Esophagus muscularis mucosa (tissue), 4 donors: ENCODE measurements around the gene LTBP3. TPM values are rescaled to one million over a fixed set of nuclear protein-coding genes. Genes with fewer than 3 reads are reported as not detected.

Experiments used
- DNase-seq: peaks from one replicate; pipeline ENCODE4 v3.0.0-alpha.2; 2017; ENCODE audit errors: extremely low spot score
- H3K27ac ChIP-seq, 4 donors: fragments of 200-600 bp; sonication (generic); replicated peaks in 1 of 4; 1 replicate in 3 of 4; 2 replicates in 1 of 4; pipeline ENCODE4 v1.5.1; 2016 to 2019; ENCODE audit warnings: mild to moderate bottlenecking in 1 of 4
- H3K27me3 ChIP-seq, 4 donors: fragments of 200-600 bp; sonication (generic); one replicate each; pipeline versions ENCODE4 v1.5.1 to v1.6.0; 2016 to 2019
- H3K36me3 ChIP-seq, 4 donors: fragments of 200-600 bp; sonication (generic); one replicate each; pipeline ENCODE4 v1.5.1; 2016 to 2019
- H3K4me1 ChIP-seq, 4 donors: fragments of 200-600 bp; sonication (generic); one replicate each; pipeline ENCODE4 v1.5.1; 2016 to 2019
- H3K4me3 ChIP-seq, 4 donors: fragments of 200-600 bp; sonication (generic); 1 replicate in 2 of 4; 2 replicates in 2 of 4; pipeline ENCODE4 v1.5.1; 2016 to 2019; ENCODE audit warnings: mild to moderate bottlenecking in 4 of 4, moderate library complexity in 1 of 4
- H3K9me3 ChIP-seq, 4 donors: fragments of 200-600 bp; sonication (generic); 1 replicate in 3 of 4; 2 replicates in 1 of 4; pipeline ENCODE4 v1.5.1; 2016 to 2019
- EP300 ChIP-seq: sonication (generic); formaldehyde crosslinking; IDR thresholded peaks from one replicate; pipeline ENCODE4 v1.6.1; 2017; ENCODE audit warnings: antibody characterized with exemption
- POLR2A ChIP-seq: fragments of 450-650 bp; IDR thresholded peaks from one replicate; pipeline ENCODE4 v1.6.1; 2017; ENCODE audit warnings: antibody characterized with exemption, moderate library complexity, mild to moderate bottlenecking, low read depth
- POLR2AphosphoS5 ChIP-seq, 2 donors: sonication (generic); formaldehyde crosslinking; IDR thresholded peaks; one replicate each; pipeline ENCODE4 v1.6.1; 2017; ENCODE audit warnings: antibody characterized with exemption in 2 of 2
- WGBS: methylation state at CpG from one replicate; pipeline ENCODE4 v1.1.5; 2018; 5-methylcytosine and 5-hydroxymethylcytosine counted together
- intact Hi-C: fragments of 100-400 bp; cut with DNase I; formaldehyde crosslinking; loops from one replicate; pipeline ENCODE4 v1.15.1; 2023
- total RNA-seq, 4 donors: library from RNA; depleted of rRNA; stranded (reverse); fragments of >200 nt; gene quantifications; one replicate each; pipeline versions ENCODE4 v1.1.0 to v1.2.1, GENCODE V29; 2016
- TF ChIP-seq, protein P1 (sequence below), 3 experiments: fragments of 200-600 bp in 2 of 3; fragments of 450-650 bp in 1 of 3; sonication (generic) in 2 of 3; IDR thresholded peaks; one replicate each; pipeline ENCODE4 v1.5.1; 2017 to 2019; ENCODE audit warnings: antibody characterized with exemption in 3 of 3, mild to moderate bottlenecking in 2 of 3, moderate library complexity in 1 of 3

LTBP3 gene
- total RNA-seq, 4 donors from 2014 or later = 107 to 208 (median 137) TPM

DNA sequence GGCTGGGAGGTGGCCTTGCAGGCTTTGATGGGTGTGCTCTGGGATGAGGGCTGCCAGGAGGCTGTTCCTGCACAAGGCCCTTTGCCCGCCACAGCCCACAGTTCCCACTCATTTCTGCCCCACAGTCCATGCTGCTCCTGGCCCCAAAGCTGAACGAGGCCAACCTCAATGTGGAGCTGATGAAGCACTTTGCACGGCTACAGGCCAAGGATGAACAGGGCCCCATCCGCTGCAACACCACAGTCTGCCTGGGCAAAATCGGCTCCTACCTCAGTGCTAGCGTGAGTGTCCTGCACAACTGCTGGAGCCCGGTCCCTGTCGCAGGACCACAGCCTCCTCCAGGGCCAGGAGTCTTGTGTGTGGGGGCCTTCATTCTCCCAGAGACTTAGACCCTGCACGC, 23.1 kb downstream of the LTBP3 start:
- intact Hi-C loops = no loop called here
- TF ChIP-seq POLR2A (no peak), EP300 (no peak), POLR2AphosphoS5 (IDR thresholded peaks at IDR 0.05) (no peak)
- TF ChIP-seq, protein P1, sequence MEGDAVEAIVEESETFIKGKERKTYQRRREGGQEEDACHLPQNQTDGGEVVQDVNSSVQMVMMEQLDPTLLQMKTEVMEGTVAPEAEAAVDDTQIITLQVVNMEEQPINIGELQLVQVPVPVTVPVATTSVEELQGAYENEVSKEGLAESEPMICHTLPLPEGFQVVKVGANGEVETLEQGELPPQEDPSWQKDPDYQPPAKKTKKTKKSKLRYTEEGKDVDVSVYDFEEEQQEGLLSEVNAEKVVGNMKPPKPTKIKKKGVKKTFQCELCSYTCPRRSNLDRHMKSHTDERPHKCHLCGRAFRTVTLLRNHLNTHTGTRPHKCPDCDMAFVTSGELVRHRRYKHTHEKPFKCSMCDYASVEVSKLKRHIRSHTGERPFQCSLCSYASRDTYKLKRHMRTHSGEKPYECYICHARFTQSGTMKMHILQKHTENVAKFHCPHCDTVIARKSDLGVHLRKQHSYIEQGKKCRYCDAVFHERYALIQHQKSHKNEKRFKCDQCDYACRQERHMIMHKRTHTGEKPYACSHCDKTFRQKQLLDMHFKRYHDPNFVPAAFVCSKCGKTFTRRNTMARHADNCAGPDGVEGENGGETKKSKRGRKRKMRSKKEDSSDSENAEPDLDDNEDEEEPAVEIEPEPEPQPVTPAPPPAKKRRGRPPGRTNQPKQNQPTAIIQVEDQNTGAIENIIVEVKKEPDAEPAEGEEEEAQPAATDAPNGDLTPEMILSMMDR (IDR thresholded peaks at IDR 0.05) = no peak
- H3K4me3 ChIP-seq = no peak overlapping the region
- H3K36me3 ChIP-seq = peaks cover 46 to 95% (median 92%) of the 10 kb centered on the region in 4 donors
- no peaks in the 10 kb centered on the region for H3K27me3 ChIP-seq
- no peak overlapping the region for H3K27ac ChIP-seq
- 75% methylated on average over 9 of the region's 9 CpGs for whole genome bisulfite sequencing
- H3K9me3 ChIP-seq = no peaks in the 10 kb centered on the region
- no peak for DNase-seq
- peaks cover 8 to 22% (median 18%) of the 10 kb centered on the region in 4 donors for H3K4me1 ChIP-seq

DNA sequence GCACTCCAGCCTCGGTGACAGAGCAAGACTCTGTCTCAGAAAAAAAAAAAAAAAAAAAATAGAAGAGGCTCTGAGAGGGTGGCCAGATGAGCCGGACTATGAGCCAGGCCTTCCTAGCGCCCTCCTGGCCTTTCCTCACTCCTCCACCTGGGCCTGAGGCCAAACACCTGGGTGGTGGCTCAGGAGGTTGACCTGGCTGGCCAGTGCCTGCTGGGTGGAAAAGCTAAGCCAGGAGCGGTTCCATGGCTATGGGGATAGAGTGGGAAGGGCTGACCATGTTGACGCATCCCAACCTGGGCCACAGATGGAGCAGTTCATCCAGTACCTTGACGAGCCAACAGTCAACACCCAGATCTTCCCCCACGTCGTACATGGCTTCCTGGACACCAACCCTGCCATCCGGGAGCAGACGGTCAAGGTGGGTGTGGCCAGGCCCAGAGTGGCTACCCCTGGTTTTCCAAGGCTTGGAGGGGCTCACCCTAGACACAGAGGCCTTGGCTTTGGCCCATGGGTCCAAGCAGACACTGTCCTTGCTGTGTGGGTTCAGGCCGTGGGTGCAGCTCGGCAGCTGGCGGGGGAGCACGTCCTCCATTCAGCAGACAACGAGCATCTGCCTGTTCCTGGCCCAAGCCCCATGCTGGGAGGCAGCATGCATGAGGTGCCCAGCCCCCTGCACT, 25.6 kb downstream of the LTBP3 start:
- no peaks in the 10 kb centered on the region for H3K27me3 ChIP-seq
- peak overlapping the region in 1 of 4 donors; percentile 25 for H3K27ac ChIP-seq
- H3K9me3 ChIP-seq = no peaks in the 10 kb centered on the region
- H3K4me3 ChIP-seq = no peak overlapping the region
- 74% methylated on average over 10 of the region's 15 CpGs for WGBS
- peaks cover 38 to 100% (median 98%) of the 10 kb centered on the region in 4 donors for H3K36me3 ChIP-seq
- H3K4me1 ChIP-seq = peaks cover 0 to 15% (median 8%) of the 10 kb centered on the region in 4 donors
- TF ChIP-seq POLR2A (no peak), EP300 (no peak), POLR2AphosphoS5 (IDR thresholded peaks at IDR 0.05) (no peak)
- TF ChIP-seq, protein P1 (IDR thresholded peaks at IDR 0.05) = no peak
- intact Hi-C loops = no loop called here
- no peak for DNase-seq

DNA sequence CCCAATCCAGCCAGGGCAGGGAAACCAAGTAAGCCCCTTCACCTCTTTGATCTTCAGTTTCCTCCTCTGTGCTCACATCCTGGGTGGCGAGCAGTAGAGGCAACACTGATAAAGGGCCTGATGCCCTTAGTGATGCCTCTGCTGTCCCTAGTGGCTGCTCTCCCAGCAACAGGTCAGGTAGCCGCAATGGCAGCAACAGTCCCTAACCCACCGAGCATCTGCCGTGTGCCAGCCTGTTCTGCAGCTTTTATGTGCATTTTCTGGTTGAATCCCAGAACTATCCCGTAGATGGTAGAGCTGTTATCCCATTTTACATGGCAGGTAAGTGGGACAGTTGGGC, 28.0 kb downstream of the LTBP3 start:
- no peak overlapping the region for H3K4me3 ChIP-seq
- no peak overlapping the region for H3K27ac ChIP-seq
- DNase-seq = no peak
- peaks cover 30 to 93% (median 89%) of the 10 kb centered on the region in 4 donors for H3K36me3 ChIP-seq
- no peaks in the 10 kb centered on the region for H3K27me3 ChIP-seq
- 77% methylated on average over 4 of the region's 5 CpGs for WGBS
- H3K9me3 ChIP-seq = no peaks in the 10 kb centered on the region
- no peak for TF ChIP-seq POLR2A
- TF ChIP-seq EP300 = no peak
- TF ChIP-seq POLR2AphosphoS5 (IDR thresholded peaks at IDR 0.05) = no peak
- TF ChIP-seq, protein P1 (IDR thresholded peaks at IDR 0.05) = peak in 1 of 3 experiments; percentile 5
- intact Hi-C loops = no loop called here
- peaks cover 13 to 35% (median 25%) of the 10 kb centered on the region in 4 donors for H3K4me1 ChIP-seq

DNA sequence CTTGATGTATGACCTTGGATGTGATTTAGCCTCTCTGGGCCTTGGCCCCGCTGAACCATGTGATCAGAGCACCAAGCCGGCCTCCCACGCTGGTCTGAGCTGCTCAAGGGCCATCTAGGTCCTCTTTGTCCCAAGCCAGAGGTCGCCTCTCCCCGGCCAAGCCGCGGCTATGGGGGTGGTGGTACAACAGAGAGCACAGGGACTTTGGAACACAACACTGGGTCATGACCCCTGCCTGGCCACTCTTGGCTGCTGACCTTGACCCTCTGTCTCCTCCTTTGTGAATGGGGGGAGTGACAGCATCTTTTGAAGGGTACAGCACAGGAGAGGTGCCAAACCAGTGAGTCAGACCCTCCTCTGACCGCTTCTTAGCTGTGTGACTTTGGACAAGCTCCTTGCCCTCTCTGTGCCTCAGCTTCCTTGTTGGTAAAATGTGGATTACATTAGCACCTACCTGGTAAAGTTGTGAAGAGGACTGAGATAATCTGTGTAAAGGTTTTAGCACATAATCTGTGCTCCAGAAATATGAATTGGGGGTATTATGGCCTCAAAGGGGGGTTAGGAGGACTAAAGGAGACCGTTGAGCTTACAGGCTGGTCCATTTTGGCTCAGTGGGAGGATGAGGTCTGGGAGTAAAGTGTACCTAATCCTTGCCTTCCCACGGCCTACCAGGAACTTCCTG, 28.5 kb downstream of the LTBP3 start:
- TF ChIP-seq POLR2AphosphoS5 (IDR thresholded peaks at IDR 0.05) (no peak), POLR2A (no peak), EP300 (no peak)
- TF ChIP-seq, protein P1 (IDR thresholded peaks at IDR 0.05) = no peak
- Histone ChIP-seq H3K27me3 (no peaks in the 10 kb centered on the region), H3K4me1 (peaks cover 13 to 35% (median 25%) of the 10 kb centered on the region in 4 donors), H3K4me3 (no peak overlapping the region), H3K27ac (no peak overlapping the region), H3K36me3 (peaks cover 29 to 88% (median 84%) of the 10 kb centered on the region in 4 donors), H3K9me3 (no peaks in the 10 kb centered on the region)
- intact Hi-C loops = no loop called here
- no peak for DNase-seq
- WGBS = 80% methylated on average over 3 of the region's 10 CpGs
